Spleen (tissue), 11 donors: ENCODE measurements around the gene ACOXL. TPM values are rescaled to one million over a fixed set of nuclear protein-coding genes. Genes with fewer than 3 reads are reported as not detected.

Experiments
- DNase-seq: peaks from one replicate; pipeline ENCODE4 v3.0.0-alpha.2; 2020
- H3K27ac ChIP-seq, 8 donors: fragments of 200-600 bp; sonication (generic) in 7 of 8; 1 replicate in 4 of 8; 2 replicates in 4 of 8; pipeline versions ENCODE4 v1.5.0 to v1.8.0; 2016 to 2021; ENCODE audit warnings: inconsistent platforms in 4 of 8, mild to moderate bottlenecking in 4 of 8, moderate library complexity in 1 of 8
- H3K27me3 ChIP-seq, 7 donors: fragments of 200-600 bp; sonication (generic) in 6 of 7; replicated peaks in 1 of 7; 1 replicate in 4 of 7; 2 replicates in 3 of 7; pipeline versions ENCODE4 v1.5.0 to v1.8.0; 2016 to 2021; ENCODE audit warnings: inconsistent platforms in 3 of 7, mild to moderate bottlenecking in 1 of 7
- H3K36me3 ChIP-seq, 6 donors: fragments of 200-600 bp; sonication (generic) in 5 of 6; 1 replicate in 4 of 6; 2 replicates in 2 of 6; pipeline versions ENCODE4 v1.5.0 to v1.8.0; 2016 to 2021; ENCODE audit warnings: inconsistent platforms in 2 of 6
- H3K4me1 ChIP-seq, 6 donors: fragments of 200-600 bp; sonication (generic) in 5 of 6; 1 replicate in 3 of 6; 2 replicates in 3 of 6; pipeline versions ENCODE4 v1.5.0 to v1.8.0; 2016 to 2021; ENCODE audit warnings: inconsistent platforms in 3 of 6
- H3K4me3 ChIP-seq, 8 donors: fragments of 200-600 bp; sonication (generic) in 7 of 8; 1 replicate in 4 of 8; 2 replicates in 4 of 8; pipeline versions ENCODE4 v1.5.0 to v1.8.0; 2016 to 2021; ENCODE audit warnings: inconsistent platforms in 4 of 8, mild to moderate bottlenecking in 4 of 8, moderate library complexity in 2 of 8
- H3K9me3 ChIP-seq, 8 donors: fragments of 200-600 bp; sonication (generic) in 7 of 8; 1 replicate in 4 of 8; 2 replicates in 4 of 8; pipeline versions ENCODE4 v1.5.0 to v1.8.0; 2016 to 2021; ENCODE audit warnings: inconsistent platforms in 4 of 8
- POLR2A ChIP-seq, 3 donors: fragments of 450-650 bp; IDR thresholded peaks; one replicate each; pipeline ENCODE4 v1.5.1; 2017; ENCODE audit warnings: antibody characterized with exemption in 3 of 3, mild to moderate bottlenecking in 1 of 3
- POLR2AphosphoS5 ChIP-seq, 3 donors: sonication (generic); formaldehyde crosslinking; IDR thresholded peaks; one replicate each; pipeline ENCODE4 v1.5.1; 2017; ENCODE audit warnings: antibody characterized with exemption in 3 of 3
- WGBS, 5 donors: extraction: QIAGEN DNeasy Blood & Tissue Kit in 3 of 5; methylation state at CpG; one replicate each; pipeline versions ENCODE4 v1.1.5 to v1.1.7; 2013 to 2018; 5-methylcytosine and 5-hydroxymethylcytosine counted together
- intact Hi-C: fragments of 100-400 bp; cut with DNase I; formaldehyde crosslinking; loops from one replicate; pipeline ENCODE4 v1.15.0; 2023; ENCODE audit warnings: low total_unique reads
- polyA plus RNA-seq, 3 donors: library from polyadenylated mRNA; stranded (reverse); fragments of 200-250 nt; gene quantifications; one replicate each; pipeline ENCODE4 v1.2.1, GENCODE V29; 2013
- total RNA-seq, 7 donors: library from RNA; depleted of rRNA in 3 of 7; stranded (reverse); fragments of >200 nt in 3 of 7; fragmentation: NEBNext Ultra II Directional in 4 of 7; extraction: Animal tissue kit (Norgen Biotek cat#: 25700) in 4 of 7; gene quantifications; one replicate each; pipeline versions ENCODE4 v1.1.0 to v1.2.1, GENCODE V29; 2016 to 2021
- TF ChIP-seq, protein P1 (sequence below), 11 experiments: fragments of 200-600 bp in 7 of 11; fragments of 450-650 bp in 4 of 11; sonication (generic) in 4 of 11; IDR thresholded peaks in 8 of 11; conservative IDR thresholded peaks in 3 of 11; 1 replicate in 7 of 11; 2 replicates in 4 of 11; pipeline versions ENCODE4 v1.4.0 to v1.8.0; 2016 to 2021; ENCODE audit warnings: antibody characterized with exemption in 11 of 11, inconsistent platforms in 4 of 11, mild to moderate bottlenecking in 1 of 11
- donor health status: healthy with polysubstance abuse.
- donor health status: DM: no; HTN: no; CAD: no; lungs with moderate emphysema.
- donor health status: DM: no; HTN: no; CAD: no.
- donor health status: Bipolar disorder and iron deficiency.
- donor health status: healthy.
- donor health status: DM: no; HTN: no; CAD: no.
- donor health status: DM: yes; HTN: yes; CAD: no.

Gene ACOXL
- total and polyA plus RNA-seq, 10 donors: 0.04 to 1.0 (median 0.66) TPM

- H3K4me1 ChIP-seq: peaks cover 0 to 4% (median 0%) of the 10 kb centered on the region in 6 donors
- no peak overlapping the region for H3K4me3 ChIP-seq
- 88 to 94% (median 90%) methylated on average over 10 to 12 of the region's 12 CpGs for whole genome bisulfite sequencing, 5 donors
- no peak overlapping the region for H3K27ac ChIP-seq
- H3K9me3 ChIP-seq: no peaks in the 10 kb centered on the region
- intact Hi-C loops: no loop called here
- H3K36me3 ChIP-seq: no peaks in the 10 kb centered on the region
- DNase-seq: no peak
- TF ChIP-seq POLR2A (IDR thresholded peaks at IDR 0.05) (no peak), POLR2AphosphoS5 (IDR thresholded peaks at IDR 0.05) (no peak)
- no peaks in the 10 kb centered on the region for H3K27me3 ChIP-seq
Measured at GRCh38 chr2:110812726-110813645, 80.6 kb downstream of the ACOXL start.

- Histone ChIP-seq H3K36me3 (no peaks in the 10 kb centered on the region), H3K4me3 (no peak overlapping the region), H3K27ac (no peak overlapping the region), H3K4me1 (peaks cover 0 to 4% (median 0%) of the 10 kb centered on the region in 6 donors), H3K9me3 (no peaks in the 10 kb centered on the region), H3K27me3 (peaks cover 0 to 3% (median 0%) of the 10 kb centered on the region in 7 donors)
- no peak for DNase-seq
- TF ChIP-seq POLR2A (IDR thresholded peaks at IDR 0.05) (no peak), POLR2AphosphoS5 (IDR thresholded peaks at IDR 0.05) (no peak)
- TF ChIP-seq, protein P1, sequence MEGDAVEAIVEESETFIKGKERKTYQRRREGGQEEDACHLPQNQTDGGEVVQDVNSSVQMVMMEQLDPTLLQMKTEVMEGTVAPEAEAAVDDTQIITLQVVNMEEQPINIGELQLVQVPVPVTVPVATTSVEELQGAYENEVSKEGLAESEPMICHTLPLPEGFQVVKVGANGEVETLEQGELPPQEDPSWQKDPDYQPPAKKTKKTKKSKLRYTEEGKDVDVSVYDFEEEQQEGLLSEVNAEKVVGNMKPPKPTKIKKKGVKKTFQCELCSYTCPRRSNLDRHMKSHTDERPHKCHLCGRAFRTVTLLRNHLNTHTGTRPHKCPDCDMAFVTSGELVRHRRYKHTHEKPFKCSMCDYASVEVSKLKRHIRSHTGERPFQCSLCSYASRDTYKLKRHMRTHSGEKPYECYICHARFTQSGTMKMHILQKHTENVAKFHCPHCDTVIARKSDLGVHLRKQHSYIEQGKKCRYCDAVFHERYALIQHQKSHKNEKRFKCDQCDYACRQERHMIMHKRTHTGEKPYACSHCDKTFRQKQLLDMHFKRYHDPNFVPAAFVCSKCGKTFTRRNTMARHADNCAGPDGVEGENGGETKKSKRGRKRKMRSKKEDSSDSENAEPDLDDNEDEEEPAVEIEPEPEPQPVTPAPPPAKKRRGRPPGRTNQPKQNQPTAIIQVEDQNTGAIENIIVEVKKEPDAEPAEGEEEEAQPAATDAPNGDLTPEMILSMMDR (IDR thresholded peaks at IDR 0.05 in 8 of 11, conservative IDR thresholded peaks at IDR 0.05 in 3 of 11): no peak
- 82 to 90% (median 87%) methylated on average over 5 of the region's 5 CpGs for WGBS, 5 donors
- intact Hi-C loops: no loop called here
Measured at GRCh38 chr2:110813896-110814295, 81.5 kb downstream of the ACOXL start.

DNA sequence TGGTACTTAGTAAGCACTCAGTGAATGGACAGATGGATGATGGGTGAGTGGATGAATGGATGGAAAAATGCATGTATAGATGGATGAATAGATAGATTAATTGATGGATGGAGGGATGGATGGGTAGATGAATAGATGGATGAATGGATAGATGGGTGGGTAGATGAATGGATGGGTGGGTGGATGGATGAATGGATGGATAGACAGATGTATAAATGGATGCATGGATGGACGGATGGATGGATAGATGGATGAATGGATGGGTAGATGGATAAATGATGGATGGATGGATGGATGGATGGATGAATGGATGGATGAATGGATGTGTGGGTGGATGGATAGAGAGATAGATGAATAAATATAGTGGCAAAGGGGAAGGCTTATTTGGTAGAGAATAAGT, 83.6 kb downstream of the ACOXL start:
- H3K4me3 ChIP-seq: no peak overlapping the region
- no peak overlapping the region for H3K27ac ChIP-seq
- intact Hi-C loops: no loop called here
- no peak for DNase-seq
- peaks cover 0 to 5% (median 0%) of the 10 kb centered on the region in 7 donors for H3K27me3 ChIP-seq
- whole genome bisulfite sequencing, 5 donors: 77 to 96% (median 94%) methylated on average over 1 of the region's 1 CpG
- no peaks in the 10 kb centered on the region for H3K9me3 ChIP-seq
- peaks cover 0 to 17% (median 2%) of the 10 kb centered on the region in 6 donors for H3K4me1 ChIP-seq
- TF ChIP-seq POLR2A (IDR thresholded peaks at IDR 0.05) (no peak), POLR2AphosphoS5 (IDR thresholded peaks at IDR 0.05) (no peak)
- TF ChIP-seq, protein P1 (IDR thresholded peaks at IDR 0.05 in 8 of 11, conservative IDR thresholded peaks at IDR 0.05 in 3 of 11): no peak
- no peaks in the 10 kb centered on the region for H3K36me3 ChIP-seq

DNA sequence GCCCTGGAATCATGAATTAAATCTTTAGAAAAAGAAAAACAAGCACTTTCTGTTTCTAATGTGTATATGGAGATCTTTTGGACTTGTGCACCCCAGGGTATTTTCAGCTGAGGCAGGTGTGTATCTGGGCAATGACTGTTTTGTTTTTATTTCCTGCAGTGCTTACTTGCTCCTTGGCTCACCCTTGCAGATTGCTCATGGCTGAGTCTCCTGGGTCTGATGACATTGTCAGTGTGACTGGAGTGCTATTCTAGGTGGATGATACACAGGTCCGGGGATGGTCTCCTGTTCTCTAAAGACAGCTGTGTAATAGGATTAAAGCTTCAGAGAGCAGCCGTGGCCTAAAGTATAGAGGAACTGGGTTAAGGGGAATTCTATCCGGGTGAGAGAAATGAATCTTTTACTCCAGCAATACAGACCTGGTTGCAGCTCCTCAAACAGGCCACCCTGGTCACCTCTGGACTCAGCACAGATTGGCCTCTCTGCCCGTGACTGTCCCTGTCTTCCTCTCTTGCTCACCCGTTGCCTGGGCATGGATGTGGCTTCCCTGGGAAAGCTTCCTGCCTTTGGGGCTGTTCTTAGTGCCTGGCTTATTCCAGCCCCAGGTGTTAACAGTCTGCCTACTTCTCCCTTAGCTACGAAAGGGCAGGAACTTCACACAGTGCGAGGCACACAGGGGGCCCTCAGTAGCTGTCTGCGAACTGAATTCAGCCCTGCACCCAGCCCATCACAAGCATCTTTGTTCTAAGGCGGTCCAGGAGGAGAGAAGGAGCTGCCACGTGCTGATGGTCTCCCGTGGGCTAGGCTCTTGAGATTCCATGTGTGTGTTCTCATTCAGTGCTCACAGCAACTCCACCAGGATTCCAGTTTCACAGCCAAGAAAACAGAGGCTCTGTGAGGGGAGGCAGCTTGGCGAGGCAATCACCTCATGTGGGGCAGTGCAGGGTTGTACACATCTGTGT, 84.3 kb downstream of the ACOXL start:
- no peak overlapping the region for H3K27ac ChIP-seq
- no peak overlapping the region for H3K4me3 ChIP-seq
- TF ChIP-seq, protein P1 (IDR thresholded peaks at IDR 0.05 in 8 of 11, conservative IDR thresholded peaks at IDR 0.05 in 3 of 11): no peak
- TF ChIP-seq POLR2A (IDR thresholded peaks at IDR 0.05): no peak
- TF ChIP-seq POLR2AphosphoS5 (IDR thresholded peaks at IDR 0.05): no peak
- 78 to 97% (median 86%) methylated on average over 12 of the region's 12 CpGs for WGBS, 5 donors
- H3K36me3 ChIP-seq: no peaks in the 10 kb centered on the region
- H3K4me1 ChIP-seq: peaks cover 0 to 17% (median 2%) of the 10 kb centered on the region in 6 donors
- H3K27me3 ChIP-seq: peaks cover 0 to 5% (median 0%) of the 10 kb centered on the region in 7 donors
- no peak for DNase-seq
- intact Hi-C loops: no loop called here
- no peaks in the 10 kb centered on the region for H3K9me3 ChIP-seq
